Measurements from ENCODE around the gene FKBP2. TPM values are rescaled to one million over a fixed set of nuclear protein-coding genes. Genes with fewer than 3 reads are reported as not detected.

FKBP2 gene
- total and polyA plus RNA-seq, 2 of the 13 experiments (the other 11 are each of a cell fraction or from before 2014, with no cell fraction given): 30.1 to 53.3 TPM

DNA sequence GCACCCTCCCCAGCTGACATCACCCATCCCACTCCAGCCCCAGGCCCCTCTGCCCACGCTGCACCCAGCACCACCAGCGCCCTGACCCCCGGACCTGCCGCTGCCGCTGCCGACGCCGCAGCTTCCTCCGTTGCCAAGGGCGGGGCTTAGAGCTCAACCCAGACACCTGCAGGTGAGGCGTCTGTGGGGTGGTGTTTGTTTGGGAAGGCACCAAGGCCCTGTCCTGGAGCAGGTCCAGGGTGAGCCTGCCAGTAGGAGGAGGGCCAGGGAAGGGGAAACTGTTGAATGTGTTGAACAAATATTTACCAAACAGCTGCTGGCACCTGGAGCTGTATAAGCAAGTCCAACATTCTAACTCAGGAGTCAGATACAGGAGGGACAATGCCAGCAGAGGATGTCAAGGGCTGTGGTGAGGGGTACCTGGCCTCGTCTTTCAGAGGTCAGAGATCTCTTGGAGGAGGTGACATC lies 3.4 kb upstream of the FKBP2 start (continued):
- TF ChIP-seq, protein P1, sequence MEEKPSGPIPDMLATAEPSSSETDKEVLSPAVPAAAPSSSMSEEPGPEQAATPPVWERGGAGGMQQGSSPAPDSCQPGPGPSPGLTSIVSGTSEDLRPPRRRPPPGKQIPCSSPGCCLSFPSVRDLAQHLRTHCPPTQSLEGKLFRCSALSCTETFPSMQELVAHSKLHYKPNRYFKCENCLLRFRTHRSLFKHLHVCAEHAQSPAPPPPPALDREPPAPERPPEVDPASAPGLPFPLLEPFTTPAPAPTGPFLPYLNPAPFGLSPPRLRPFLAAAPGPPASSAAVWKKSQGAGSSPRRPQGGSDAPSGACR (CRISPR knock-in tag; IDR thresholded peaks at IDR 0.05): no peak
- TF ChIP-seq, protein P2, sequence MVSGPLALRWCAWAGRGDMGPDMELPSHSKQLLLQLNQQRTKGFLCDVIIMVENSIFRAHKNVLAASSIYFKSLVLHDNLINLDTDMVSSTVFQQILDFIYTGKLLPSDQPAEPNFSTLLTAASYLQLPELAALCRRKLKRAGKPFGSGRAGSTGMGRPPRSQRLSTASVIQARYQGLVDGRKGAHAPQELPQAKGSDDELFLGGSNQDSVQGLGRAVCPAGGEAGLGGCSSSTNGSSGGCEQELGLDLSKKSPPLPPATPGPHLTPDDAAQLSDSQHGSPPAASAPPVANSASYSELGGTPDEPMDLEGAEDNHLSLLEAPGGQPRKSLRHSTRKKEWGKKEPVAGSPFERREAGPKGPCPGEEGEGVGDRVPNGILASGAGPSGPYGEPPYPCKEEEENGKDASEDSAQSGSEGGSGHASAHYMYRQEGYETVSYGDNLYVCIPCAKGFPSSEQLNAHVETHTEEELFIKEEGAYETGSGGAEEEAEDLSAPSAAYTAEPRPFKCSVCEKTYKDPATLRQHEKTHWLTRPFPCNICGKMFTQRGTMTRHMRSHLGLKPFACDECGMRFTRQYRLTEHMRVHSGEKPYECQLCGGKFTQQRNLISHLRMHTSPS (CRISPR knock-in tag; IDR thresholded peaks at IDR 0.05; ENCODE audit: low read depth): peak; percentile 80; the same call in 1 of the 2 replicates
- TF ChIP-seq POLR2AphosphoS5 (IDR thresholded peaks at IDR 0.05; ENCODE audit: low read depth, low read length): peak; percentile 25; the same call in 1 of the 2 replicates
- TF ChIP-seq SAFB2 (CRISPR knock-in tag; IDR thresholded peaks at IDR 0.05; ENCODE audit: borderline replicate concordance, low read depth): no peak
- TF ChIP-seq, protein P3, sequence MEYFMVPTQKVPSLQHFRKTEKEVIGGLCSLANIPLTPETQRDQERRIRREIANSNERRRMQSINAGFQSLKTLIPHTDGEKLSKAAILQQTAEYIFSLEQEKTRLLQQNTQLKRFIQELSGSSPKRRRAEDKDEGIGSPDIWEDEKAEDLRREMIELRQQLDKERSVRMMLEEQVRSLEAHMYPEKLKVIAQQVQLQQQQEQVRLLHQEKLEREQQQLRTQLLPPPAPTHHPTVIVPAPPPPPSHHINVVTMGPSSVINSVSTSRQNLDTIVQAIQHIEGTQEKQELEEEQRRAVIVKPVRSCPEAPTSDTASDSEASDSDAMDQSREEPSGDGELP (IDR thresholded peaks at IDR 0.05; ENCODE audit: borderline replicate concordance, low read depth): peak; percentile 93
- no peak for TF ChIP-seq ZNF577 (CRISPR knock-in tag; IDR thresholded peaks at IDR 0.05; ENCODE audit: borderline replicate concordance, low read depth)
- TF ChIP-seq, protein P4, sequence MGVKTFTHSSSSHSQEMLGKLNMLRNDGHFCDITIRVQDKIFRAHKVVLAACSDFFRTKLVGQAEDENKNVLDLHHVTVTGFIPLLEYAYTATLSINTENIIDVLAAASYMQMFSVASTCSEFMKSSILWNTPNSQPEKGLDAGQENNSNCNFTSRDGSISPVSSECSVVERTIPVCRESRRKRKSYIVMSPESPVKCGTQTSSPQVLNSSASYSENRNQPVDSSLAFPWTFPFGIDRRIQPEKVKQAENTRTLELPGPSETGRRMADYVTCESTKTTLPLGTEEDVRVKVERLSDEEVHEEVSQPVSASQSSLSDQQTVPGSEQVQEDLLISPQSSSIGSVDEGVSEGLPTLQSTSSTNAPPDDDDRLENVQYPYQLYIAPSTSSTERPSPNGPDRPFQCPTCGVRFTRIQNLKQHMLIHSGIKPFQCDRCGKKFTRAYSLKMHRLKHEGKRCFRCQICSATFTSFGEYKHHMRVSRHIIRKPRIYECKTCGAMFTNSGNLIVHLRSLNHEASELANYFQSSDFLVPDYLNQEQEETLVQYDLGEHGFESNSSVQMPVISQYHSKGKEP (CRISPR knock-in tag; IDR thresholded peaks at IDR 0.05): no peak
- peak; percentile 63; the same call in 1 of the 2 replicates for TF ChIP-seq ZNF556 (CRISPR knock-in tag; IDR thresholded peaks at IDR 0.05; ENCODE audit: borderline replicate concordance)
- no peak for TF ChIP-seq IKZF4 (CRISPR knock-in tag; IDR thresholded peaks at IDR 0.05; ENCODE audit: borderline replicate concordance, low read depth, not compliant biosample characterization)
- TF ChIP-seq, protein P5, sequence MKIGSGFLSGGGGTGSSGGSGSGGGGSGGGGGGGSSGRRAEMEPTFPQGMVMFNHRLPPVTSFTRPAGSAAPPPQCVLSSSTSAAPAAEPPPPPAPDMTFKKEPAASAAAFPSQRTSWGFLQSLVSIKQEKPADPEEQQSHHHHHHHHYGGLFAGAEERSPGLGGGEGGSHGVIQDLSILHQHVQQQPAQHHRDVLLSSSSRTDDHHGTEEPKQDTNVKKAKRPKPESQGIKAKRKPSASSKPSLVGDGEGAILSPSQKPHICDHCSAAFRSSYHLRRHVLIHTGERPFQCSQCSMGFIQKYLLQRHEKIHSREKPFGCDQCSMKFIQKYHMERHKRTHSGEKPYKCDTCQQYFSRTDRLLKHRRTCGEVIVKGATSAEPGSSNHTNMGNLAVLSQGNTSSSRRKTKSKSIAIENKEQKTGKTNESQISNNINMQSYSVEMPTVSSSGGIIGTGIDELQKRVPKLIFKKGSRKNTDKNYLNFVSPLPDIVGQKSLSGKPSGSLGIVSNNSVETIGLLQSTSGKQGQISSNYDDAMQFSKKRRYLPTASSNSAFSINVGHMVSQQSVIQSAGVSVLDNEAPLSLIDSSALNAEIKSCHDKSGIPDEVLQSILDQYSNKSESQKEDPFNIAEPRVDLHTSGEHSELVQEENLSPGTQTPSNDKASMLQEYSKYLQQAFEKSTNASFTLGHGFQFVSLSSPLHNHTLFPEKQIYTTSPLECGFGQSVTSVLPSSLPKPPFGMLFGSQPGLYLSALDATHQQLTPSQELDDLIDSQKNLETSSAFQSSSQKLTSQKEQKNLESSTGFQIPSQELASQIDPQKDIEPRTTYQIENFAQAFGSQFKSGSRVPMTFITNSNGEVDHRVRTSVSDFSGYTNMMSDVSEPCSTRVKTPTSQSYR (CRISPR knock-in tag; IDR thresholded peaks at IDR 0.05; ENCODE audit: borderline replicate concordance): no peak
- TF ChIP-seq NFYB (CRISPR knock-in tag; IDR thresholded peaks at IDR 0.05): peak; percentile 24; the same call in 1 of the 2 replicates
- TF ChIP-seq KLF13 (CRISPR knock-in tag; IDR thresholded peaks at IDR 0.05): no peak
- 0 out of 2 replicates have a peak, but pooled peaks have one; percentile 34 for TF ChIP-seq TGIF2 (CRISPR knock-in tag; IDR thresholded peaks at IDR 0.05)
- TF ChIP-seq KAT7 (CRISPR knock-in tag; IDR thresholded peaks at IDR 0.05; ENCODE audit: borderline replicate concordance): 0 out of 2 replicates have a peak, but pooled peaks have one; percentile 45
- no peak for TF ChIP-seq RCOR2 (CRISPR knock-in tag; IDR thresholded peaks at IDR 0.05)
- TF ChIP-seq, protein P6, sequence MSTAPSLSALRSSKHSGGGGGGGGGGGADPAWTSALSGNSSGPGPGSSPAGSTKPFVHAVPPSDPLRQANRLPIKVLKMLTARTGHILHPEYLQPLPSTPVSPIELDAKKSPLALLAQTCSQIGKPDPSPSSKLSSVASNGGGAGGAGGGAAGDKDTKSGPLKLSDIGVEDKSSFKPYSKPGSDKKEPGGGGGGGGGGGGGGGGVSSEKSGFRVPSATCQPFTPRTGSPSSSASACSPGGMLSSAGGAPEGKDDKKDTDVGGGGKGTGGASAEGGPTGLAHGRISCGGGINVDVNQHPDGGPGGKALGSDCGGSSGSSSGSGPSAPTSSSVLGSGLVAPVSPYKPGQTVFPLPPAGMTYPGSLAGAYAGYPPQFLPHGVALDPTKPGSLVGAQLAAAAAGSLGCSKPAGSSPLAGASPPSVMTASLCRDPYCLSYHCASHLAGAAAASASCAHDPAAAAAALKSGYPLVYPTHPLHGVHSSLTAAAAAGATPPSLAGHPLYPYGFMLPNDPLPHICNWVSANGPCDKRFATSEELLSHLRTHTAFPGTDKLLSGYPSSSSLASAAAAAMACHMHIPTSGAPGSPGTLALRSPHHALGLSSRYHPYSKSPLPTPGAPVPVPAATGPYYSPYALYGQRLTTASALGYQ (CRISPR knock-in tag; IDR thresholded peaks at IDR 0.05): no peak
- no peak for TF ChIP-seq ZFP41 (CRISPR knock-in tag; IDR thresholded peaks at IDR 0.05; ENCODE audit: borderline replicate concordance)
- 0 out of 2 replicates have a peak, but pooled peaks have one; percentile 65 for TF ChIP-seq CHD4 (IDR thresholded peaks at IDR 0.05; ENCODE audit: borderline replicate concordance, low read length)

Measured in HepG2 (cell line).